ENCODE data around the gene FOXN3. TPM values are rescaled to one million over a fixed set of nuclear protein-coding genes. Genes with fewer than 3 reads are reported as not detected.

FOXN3 gene
- total RNA-seq, 1 donor from 2014 or later, result 127 TPM

DNA sequence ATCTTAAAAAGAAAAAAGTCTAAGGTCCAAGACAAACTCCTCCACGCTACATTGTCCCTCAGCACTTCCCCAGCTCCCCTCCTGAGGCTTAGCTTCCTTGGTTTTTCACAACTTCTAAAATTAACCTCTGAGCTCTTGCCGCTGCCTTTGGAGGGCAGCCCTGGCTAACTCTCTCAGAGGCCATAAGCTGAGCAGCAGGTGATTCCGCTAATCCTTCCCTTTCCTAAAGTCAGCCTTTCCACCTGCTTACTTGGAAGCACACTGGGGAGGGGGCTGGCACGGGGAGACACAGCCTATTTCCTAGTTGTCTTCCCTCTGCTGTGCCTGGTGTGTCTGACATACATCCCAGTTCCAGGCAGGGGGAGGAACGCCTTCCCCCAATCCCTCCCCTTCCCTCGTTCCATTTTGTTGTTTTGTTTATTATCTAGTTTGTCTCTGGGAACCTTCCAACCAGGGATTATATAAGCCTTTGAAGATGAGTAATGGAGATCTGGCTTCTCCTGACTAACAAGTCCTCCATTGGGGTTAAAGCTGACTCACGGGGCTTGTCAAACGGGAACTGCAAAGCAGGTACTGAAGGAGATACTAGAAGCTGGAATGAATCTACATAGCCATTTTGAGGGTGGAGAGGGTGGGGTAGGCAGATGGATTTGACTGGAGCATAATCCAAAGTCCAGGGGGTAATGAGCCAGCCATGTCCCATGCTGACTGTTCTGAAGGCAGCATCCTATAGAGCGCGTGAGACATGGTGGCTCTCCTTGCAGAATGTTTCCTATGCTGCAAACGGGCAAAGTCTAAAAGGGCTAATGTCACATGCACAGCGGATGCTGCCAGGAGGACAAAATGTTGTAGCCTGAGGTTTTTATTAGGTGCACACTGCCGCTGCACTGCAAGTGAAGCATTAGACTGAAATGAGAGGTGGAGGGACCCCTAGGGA lies 230.8 kb downstream of the FOXN3 start:
- ATAC-seq (peak; percentile 43), DNase-seq (ENCODE audit: missing footprints) (no peak)
- intact Hi-C loops (cut with DNase I), result loop anchor here (1.0 to 10.0 kb wide), 3 partner anchors 231 to 729 kb away; partner anchors contain the start of gene FOXN3

DNA sequence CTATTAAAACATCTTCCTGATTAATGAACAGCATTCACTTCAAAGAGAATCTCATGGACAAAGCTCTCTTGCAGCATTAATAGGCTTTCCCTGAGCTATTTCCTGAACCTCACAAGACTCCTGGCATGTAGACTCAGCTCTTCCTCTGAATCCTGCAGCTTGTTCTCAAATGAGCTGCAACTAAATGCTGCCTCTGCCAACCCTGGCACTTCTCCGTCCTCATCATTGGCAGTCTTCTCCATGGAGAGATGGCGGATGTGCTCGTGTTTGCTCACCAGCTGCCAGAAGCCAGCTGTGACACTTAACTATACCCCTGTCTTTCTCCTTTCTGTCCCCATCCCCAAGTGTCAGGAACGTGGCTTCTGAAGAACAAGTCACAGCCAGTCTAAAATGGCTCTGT lies 232.1 kb downstream of the FOXN3 start:
- intact Hi-C loops (cut with DNase I), result loop anchor here (1.0 to 10.0 kb wide), 3 partner anchors 232 to 730 kb away; partner anchors contain the start of gene FOXN3
- ATAC-seq (peak; percentile 43), DNase-seq (ENCODE audit: missing footprints) (no peak)

- intact Hi-C loops (cut with DNase I), result loop anchor here (10.0 kb wide), 2 partner anchors 582 to 732 kb away; no protein-coding TSS in a partner anchor
- DNase-seq (ENCODE audit: missing footprints) (no peak), ATAC-seq (no peak)
These were observed 234.7 kb downstream of the FOXN3 start for GRCh38 chr14:89182326-89182725.

GRCh38 chr14:89180546-89180945 lies 236.5 kb downstream of the FOXN3 start:
- ATAC-seq (no peak), DNase-seq (ENCODE audit: missing footprints) (no peak)
- intact Hi-C loops (cut with DNase I), result loop anchor here (10.0 kb wide), 2 partner anchors 584 to 734 kb away; no protein-coding TSS in a partner anchor

DNA sequence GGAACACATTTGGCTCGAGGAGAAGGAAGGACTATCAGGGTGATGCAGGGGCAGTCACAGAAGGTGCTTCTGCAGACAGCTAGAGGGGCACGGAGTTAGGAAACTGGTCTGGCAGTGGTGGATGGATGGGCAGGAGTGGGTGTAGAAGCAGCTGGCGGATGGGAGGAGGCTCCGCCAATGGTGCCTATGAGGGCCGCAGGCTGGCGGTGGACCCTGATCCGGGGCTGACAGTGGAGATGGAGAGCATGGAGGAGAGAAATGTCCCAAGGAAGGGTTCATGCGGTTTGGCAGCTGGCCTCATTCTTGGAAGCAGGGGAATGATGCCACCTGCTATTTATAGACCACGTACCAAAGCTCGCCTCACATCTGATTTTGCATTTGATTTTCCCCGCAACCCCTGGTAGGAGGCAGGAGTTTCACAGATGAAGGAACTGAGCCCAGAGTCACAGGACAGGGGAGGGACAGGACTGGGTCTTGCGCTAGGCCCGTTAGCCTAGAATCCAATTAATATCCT lies 237.1 kb downstream of the FOXN3 start:
- intact Hi-C loops (cut with DNase I), result loop anchor here (10.0 kb wide), 2 partner anchors 585 to 735 kb away; no protein-coding TSS in a partner anchor
- ATAC-seq, result no peak
- no peak for DNase-seq (ENCODE audit: missing footprints)

DNA sequence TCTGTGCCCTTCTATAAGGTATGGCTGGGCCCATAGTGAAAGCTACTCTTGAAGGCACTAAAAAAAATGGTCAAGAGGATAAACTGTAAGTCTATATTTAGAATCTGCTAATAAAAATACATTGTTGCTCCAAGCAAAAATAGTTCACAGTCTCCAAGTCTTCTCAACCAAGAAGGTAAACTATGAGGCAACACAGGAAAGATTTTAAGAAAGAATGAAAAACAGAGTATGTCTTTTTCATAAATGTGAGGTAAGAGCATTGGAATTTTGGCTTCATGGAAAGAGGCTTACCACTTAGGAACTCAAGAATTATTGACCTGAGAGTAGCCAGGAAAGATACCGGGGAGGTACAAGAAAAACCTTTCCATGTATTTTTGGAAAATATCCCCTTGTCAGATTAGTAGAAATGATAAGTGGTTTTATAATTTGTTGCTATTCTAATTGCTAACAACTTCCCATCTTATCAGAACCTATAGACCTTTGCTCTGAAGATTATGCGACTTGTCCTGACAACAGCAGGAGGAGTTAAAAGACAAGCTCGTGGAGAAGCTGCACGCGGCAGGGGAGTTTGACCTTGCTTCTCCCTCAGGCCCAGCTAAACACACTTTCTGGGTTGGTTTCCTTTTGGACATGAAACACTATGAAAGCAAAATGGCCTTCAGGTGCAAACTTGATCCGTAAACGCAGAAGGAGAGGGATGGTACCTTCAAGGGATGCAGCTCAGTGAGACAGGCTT lies 238.1 kb downstream of the FOXN3 start:
- no peak for ATAC-seq
- intact Hi-C loops (cut with DNase I), result no loop called here

GRCh38 chr14:89178376-89178775 lies 238.7 kb downstream of the FOXN3 start:
- intact Hi-C loops (cut with DNase I), result no loop called here
- no peak for ATAC-seq

More for the DNA sequence above, 238.1 kb downstream of the FOXN3 start:
- DNase-seq (ENCODE audit: missing footprints), result no peak

GRCh38 chr14:89175881-89176799 lies 240.9 kb downstream of the FOXN3 start:
- intact Hi-C loops (cut with DNase I), result loop anchor here (2.0 kb wide), 1 partner anchor 241 kb away; the partner anchor contains the start of gene FOXN3
- DNase-seq (ENCODE audit: missing footprints) (no peak), ATAC-seq (peak; percentile 51)

More at GRCh38 chr14:89178376-89178775, 238.7 kb downstream of the FOXN3 start:
- no peak for DNase-seq (ENCODE audit: missing footprints)

DNA sequence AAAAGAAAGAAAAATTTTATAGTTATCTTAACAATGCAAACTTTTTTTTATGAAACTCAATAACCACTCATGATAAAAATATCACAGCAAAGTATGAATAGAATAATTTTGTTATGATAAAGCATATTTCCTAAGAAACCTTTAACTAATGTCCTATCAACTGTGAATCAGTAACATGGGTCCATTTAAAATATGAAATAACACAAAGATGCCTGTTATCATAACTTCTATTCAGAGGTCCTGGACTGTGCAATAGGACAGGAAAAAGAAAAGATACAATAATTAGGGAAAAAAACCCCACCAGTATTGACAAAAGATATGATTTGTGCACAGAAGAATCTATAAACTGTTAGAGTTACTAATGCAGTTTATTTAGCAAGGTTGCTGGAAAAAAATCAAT lies 245.4 kb downstream of the FOXN3 start:
- DNase-seq (ENCODE audit: missing footprints), result no peak
- intact Hi-C loops (cut with DNase I), result no loop called here
- no peak for ATAC-seq

DNA sequence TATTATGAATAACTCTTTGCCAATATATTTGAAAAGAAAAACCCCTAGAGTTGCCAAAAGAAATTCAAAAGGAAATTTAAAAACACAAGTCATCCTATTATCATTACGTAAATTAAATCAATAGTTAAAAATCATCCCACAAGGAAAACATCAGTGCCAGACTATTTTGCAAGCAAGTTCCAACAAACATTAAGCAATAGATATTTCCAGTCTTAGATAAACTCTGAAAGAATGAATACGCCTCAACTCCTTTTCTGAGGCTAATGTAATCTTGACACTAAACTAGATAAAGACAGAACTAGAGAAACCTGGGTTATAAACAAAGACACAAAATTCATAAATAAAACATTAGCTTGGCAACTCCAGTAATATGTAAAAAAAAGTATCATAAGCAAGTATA lies 245.9 kb downstream of the FOXN3 start:
- ATAC-seq, result peak; percentile 39
- DNase-seq (ENCODE audit: missing footprints), result no peak
- intact Hi-C loops (cut with DNase I), result no loop called here

GRCh38 chr14:89167705-89168104 lies 249.3 kb downstream of the FOXN3 start:
- ATAC-seq (no peak), DNase-seq (ENCODE audit: missing footprints) (no peak)
- intact Hi-C loops (cut with DNase I), result loop anchor here (5.0 kb wide), 1 partner anchor 125 kb away; no protein-coding TSS in a partner anchor

- DNase-seq (ENCODE audit: missing footprints) (no peak), ATAC-seq (no peak)
- intact Hi-C loops (cut with DNase I), result loop anchor here (5.0 kb wide), 1 partner anchor 124 kb away; no protein-coding TSS in a partner anchor
These were observed 250.4 kb downstream of the FOXN3 start for GRCh38 chr14:89166633-89167032.

- ATAC-seq (peak; percentile 51), DNase-seq (ENCODE audit: missing footprints) (no peak)
- intact Hi-C loops (cut with DNase I), result loop anchor here (5.0 kb wide), 1 partner anchor 123 kb away; no protein-coding TSS in a partner anchor
These were observed 251.5 kb downstream of the FOXN3 start for GRCh38 chr14:89165189-89166181.

- DNase-seq (ENCODE audit: missing footprints) (no peak), ATAC-seq (peak; percentile 36)
- intact Hi-C loops (cut with DNase I), result loop anchor here (5.0 kb wide), 1 partner anchor 122 kb away; no protein-coding TSS in a partner anchor
These were observed 252.6 kb downstream of the FOXN3 start for GRCh38 chr14:89164168-89165073.

DNA sequence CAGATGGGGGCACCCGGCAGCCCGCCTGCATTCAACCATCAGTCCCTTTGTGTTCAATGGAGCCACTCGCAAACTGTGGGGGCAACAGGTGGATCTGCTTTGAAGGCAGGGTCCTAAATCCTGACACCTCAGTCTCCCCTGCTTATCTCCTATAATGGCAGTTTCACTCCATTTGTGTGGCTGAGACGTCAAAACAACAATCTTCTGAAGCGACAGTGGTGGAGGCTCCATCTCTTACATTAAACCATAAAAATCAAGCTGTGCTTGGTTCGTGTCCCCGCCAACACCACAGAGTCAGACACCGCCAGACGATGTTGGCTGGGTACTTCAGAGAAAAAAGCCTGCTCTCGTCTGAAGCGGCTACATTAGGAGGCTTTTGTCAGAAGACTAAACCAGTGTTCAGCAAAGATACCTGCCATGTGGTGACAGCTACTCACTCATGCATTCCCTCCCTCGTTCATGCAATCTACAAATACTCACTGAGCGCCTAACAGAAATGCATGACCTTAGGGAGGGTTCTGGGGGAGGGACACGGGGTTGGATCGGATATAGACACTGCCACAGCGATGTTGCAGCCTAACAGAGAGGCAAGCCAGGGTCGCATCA lies 253.9 kb downstream of the FOXN3 start:
- DNase-seq (ENCODE audit: missing footprints) (no peak), ATAC-seq (peak; percentile 46)
- intact Hi-C loops (cut with DNase I), result no loop called here
